GM18907 (cell line): ENCODE measurements around the gene SLC10A3.

ENCODE experiments used
- ATAC-seq: cut with Tn5 transposase; IDR thresholded peaks from one replicate; pipeline ENCODE4 v1.9.1; 2021; ENCODE audit warnings: mild to moderate bottlenecking, moderate library complexity; ENCODE audit not compliant: unreplicated experiment

Gene SLC10A3

GRCh38 chrX:154490414-154491083, at the start of gene SLC10A3:
TSS of gene SLC10A3 (minus strand) at chrX:154490629. CDS start at chrX:154488940, 1,689 bp downstream.
- peak; percentile 76 for ATAC-seq

GRCh38 chrX:154539077-154539476, 48.6 kb upstream of the SLC10A3 start:
- ATAC-seq: no peak

DNA sequence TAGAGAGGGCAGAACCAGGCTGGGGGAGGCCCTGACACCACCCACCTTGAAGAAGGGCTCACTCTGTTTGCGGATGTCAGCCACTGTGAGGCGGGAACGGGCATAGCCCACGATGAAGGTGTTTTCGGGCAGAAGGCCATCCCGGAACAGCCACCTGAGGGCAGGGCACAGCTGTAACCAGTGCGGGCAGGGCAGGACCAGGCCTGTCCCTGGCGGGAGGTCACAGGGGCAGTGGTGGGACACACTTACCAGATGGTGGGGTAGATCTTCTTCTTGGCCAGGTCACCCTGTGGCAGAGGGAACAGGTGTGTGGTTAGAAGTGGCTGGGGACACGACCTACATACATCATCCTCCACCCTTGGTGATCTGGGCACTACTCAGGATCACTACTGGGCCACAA, 45.5 kb upstream of the SLC10A3 start:
- no peak for ATAC-seq

DNA sequence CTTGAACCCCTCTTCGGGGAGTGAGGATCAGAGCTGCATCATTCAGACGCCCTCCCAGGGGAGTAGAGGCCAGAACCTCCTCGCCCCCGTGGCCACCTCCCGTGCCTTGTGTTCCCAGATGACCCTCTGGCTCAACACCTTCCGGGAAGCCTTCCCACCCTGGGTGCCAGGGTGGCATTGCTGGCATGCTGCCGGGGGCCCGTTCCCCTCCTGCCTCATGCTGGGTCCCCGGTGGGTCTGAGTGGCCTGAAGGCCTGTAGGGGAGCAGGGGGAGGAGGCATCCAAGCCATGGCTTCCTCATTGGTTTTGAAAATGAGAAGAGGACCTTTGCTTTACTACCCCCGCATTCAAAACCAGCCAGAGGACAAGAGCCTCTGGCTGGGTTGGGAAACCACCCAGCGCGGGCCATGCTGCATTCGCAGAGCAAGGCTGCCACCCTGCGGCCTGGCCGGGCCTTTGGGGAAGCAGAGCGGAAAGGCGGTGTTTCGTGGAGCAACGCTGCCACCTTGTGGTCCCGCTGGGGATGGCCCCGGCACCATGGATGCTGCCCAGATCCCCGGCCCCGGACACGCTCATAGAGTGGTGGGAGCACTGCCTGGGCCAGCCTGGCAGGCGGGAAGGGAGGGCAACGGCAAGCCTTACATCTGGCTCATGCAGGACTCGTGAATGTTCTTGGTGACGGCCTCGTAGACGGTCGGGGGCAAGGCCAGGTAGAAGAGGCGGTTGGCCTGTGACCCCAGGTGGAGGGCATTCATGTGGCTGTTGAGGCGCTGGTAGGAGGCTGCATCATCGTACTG, 44.3 kb upstream of the SLC10A3 start:
- peak; percentile 90 for ATAC-seq

- no peak for ATAC-seq
These were observed 42.3 kb upstream of the SLC10A3 start for GRCh38 chrX:154532690-154533089.

DNA sequence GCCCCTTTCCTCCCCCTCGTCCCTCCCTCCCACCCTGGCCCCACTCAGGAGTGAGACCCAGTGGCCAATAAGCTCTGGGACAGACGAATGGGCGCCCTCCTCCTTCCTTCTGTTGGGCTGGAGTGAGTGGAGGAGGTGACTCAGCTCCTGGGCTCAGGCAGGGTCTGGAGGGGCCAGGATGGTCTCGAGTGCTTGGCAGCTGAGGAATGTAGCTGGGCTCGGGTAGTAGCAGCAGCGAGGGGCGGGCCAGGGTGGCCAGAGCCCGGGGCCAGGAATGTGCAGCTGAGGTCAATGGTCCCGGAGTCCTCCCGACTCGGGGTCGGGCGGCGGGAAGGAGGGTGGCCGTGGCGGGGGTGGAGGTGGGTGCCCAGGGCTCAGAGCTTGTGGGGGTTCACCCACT, 41.2 kb upstream of the SLC10A3 start:
- ATAC-seq: no peak

DNA sequence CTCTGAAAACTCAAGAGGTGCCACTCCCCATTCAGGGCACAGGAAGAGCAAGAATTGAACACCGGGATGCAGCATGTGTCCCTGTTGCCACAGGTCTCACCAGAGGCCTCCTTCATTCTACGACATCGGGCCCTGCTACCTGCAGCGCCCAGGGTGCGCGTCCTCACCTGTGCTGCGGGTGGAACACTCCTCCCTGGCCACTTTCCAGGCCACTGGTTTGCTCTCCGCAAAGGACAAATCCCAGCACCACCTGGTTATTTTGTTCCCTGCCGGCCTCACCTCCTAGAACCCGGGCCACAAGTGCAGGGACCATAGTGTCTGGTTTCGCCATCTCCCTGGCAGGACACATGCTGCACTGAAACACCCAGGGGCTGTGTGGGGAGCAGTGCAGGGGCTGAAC, 39.9 kb upstream of the SLC10A3 start:
- ATAC-seq: no peak

DNA sequence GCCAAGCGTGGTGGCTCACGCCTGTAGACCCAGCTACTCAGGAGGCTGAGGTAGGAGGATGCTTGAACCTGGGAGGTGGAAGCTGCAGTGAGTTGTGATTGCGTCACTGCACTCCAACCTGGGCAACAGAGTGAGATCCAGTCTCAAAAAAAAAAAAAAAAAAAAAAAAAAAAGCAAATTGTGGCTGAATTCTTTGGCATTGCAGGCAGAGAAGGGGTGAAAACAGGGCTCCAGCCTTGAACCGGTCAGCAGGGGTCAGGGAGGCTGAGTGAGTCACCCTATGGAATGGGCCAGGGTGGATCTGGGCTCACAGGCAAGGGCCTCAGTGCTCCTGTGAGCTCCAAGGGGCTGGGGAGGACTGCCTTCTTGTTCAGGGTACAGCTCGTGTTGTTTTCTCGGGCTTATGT, 38.8 kb upstream of the SLC10A3 start:
- no peak for ATAC-seq

DNA sequence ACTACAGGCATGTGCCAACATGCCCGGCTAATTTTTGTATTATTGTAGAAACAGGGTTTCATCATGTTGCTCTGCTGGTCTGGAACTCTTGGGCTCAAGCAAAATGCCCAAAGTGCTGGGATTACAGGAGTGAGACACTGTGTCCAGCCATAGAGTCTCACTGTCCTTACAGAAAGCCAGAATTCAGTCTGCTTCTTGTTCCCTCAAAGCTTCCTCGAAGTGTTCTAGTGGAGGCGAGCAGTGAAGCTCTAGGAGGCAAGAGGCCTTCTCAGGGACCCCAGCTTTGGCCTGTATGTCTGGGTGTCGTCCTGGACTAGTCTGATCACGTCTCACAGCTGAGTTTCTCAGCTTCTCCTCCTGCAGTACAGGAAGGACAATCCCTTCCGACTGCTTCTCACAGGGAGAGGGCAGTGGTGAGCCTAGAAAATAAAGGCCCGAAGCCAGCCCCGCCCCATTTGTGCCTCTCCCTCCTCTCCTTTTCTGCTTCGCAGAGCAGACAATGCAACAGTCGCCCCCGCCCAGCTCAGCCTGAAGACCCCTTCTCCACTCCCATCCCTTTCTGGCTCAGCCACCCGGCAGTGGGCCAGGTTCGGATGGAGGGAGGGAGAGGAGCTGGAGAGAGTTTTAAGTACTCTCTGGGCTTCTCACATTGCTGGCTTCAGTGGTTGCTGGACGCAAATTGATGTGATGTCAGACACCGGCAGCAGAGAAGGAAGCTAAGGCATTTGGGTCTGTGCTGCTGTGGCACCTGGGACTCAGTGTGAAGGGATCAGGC, 36.7 kb upstream of the SLC10A3 start:
- peak; percentile 74 for ATAC-seq

GRCh38 chrX:154525606-154526490, 35.4 kb upstream of the SLC10A3 start:
- no peak for ATAC-seq

- no peak for ATAC-seq
These were observed 29.0 kb upstream of the SLC10A3 start for GRCh38 chrX:154519389-154519788.

DNA sequence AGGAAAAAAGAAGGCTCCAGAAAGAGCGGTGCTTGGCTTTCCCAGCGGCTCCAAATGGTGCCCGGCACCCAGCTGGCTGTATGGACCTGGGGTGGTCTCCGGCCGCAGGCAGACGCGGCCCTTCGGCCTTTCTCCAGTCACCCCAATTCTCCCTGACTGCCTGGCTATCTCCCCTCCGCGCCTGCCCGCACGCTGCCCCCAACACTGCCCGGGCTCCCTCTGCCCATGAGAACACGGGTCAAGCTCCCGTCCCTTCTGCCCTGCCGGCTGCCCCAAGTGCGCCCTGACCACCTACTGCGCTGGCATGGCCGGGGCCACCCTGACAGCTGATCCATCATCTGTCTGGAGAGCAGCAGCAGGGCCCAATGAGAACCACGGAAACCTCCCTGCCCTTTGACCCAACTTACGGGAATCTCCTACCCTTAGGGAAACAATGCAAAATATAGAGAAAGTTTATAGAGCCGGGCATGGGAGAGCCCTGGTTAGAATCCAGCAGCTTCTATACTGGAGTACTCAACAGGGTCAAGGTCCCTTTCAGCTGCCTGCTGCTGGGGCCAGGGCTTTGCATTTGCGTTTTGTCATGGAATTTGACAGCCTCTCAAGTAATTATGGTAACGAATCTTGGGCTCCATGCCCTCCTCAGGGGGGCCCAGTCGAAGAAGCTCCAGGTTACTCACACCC, 26.8 kb upstream of the SLC10A3 start:
- no peak for ATAC-seq

DNA sequence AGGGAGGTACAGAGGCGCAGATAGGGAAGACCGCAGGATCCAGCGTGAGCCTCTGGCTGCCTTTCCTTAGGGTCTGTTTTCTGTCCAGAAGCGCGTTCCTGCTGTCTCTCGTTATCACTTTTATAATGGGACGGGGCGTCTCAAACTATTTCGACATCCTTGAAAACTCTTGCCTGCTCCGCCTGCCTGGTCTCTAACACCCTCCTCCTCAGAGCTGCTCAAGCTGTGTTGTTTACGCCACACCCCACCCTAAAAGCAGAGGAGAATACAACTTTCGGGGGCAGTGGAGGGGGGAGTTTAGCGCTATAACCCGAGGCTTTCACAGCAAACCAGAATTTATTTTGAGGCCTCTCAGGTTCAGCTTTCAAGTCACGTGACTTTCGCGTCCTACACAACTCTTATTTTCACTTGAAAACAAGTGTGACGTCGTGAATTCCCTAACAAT, 26.2 kb upstream of the SLC10A3 start:
- ATAC-seq: no peak

- ATAC-seq: peak; percentile 85
These were observed 25.7 kb upstream of the SLC10A3 start, which contains the start of gene FAM3A for GRCh38 chrX:154515966-154516655. TSS of gene FAM3A (minus strand) at chrX:154516232. CDS start at chrX:154515772, 460 bp downstream.

- no peak for ATAC-seq
These were observed 24.9 kb upstream of the SLC10A3 start for GRCh38 chrX:154515090-154515965.

- ATAC-seq: no peak
These were observed 23.3 kb upstream of the SLC10A3 start for GRCh38 chrX:154513716-154514115.

GRCh38 chrX:154512879-154513553, 22.6 kb upstream of the SLC10A3 start:
- ATAC-seq: no peak

GRCh38 chrX:154511761-154512160, 21.3 kb upstream of the SLC10A3 start:
- no peak for ATAC-seq
